ENCODE measurements around the gene PARD3.

DNA sequence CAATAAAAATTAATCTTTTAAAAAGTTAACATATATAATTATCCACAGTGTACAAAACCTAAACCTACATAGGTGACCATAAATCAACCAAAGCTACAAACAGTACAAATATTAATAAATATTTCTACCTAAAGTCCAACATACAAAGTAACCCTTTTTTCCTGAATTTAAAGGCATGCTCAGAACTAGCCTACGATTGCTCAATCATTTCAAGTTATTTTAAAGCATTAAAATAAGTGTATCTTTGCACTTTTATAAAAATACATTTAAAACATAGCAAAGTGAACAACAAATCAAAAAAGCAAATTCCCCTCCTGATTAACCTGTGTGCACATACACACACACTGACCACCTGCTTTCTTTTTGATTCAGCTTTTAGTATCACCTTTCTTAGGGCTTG, 202.2 kb downstream of the PARD3 start:
- TF ChIP-seq, protein P1, sequence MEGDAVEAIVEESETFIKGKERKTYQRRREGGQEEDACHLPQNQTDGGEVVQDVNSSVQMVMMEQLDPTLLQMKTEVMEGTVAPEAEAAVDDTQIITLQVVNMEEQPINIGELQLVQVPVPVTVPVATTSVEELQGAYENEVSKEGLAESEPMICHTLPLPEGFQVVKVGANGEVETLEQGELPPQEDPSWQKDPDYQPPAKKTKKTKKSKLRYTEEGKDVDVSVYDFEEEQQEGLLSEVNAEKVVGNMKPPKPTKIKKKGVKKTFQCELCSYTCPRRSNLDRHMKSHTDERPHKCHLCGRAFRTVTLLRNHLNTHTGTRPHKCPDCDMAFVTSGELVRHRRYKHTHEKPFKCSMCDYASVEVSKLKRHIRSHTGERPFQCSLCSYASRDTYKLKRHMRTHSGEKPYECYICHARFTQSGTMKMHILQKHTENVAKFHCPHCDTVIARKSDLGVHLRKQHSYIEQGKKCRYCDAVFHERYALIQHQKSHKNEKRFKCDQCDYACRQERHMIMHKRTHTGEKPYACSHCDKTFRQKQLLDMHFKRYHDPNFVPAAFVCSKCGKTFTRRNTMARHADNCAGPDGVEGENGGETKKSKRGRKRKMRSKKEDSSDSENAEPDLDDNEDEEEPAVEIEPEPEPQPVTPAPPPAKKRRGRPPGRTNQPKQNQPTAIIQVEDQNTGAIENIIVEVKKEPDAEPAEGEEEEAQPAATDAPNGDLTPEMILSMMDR (IDR thresholded peaks at IDR 0.05): no peak
- TF ChIP-seq POLR2A (IDR thresholded peaks at IDR 0.05) (no peak), POLR2AphosphoS5 (IDR thresholded peaks at IDR 0.05) (no peak)
